ENCODE data around the gene SYT14.

- TF ChIP-seq CREB1 (CRISPR knock-in tag; IDR thresholded peaks at IDR 0.05) (no peak), SMAD3 (CRISPR knock-in tag; IDR thresholded peaks at IDR 0.05; ENCODE audit: borderline replicate concordance) (no peak), ETV6 (CRISPR knock-in tag; IDR thresholded peaks at IDR 0.05) (no peak), ATF6 (CRISPR knock-in tag; IDR thresholded peaks at IDR 0.05) (no peak)
- TF ChIP-seq, protein P1, sequence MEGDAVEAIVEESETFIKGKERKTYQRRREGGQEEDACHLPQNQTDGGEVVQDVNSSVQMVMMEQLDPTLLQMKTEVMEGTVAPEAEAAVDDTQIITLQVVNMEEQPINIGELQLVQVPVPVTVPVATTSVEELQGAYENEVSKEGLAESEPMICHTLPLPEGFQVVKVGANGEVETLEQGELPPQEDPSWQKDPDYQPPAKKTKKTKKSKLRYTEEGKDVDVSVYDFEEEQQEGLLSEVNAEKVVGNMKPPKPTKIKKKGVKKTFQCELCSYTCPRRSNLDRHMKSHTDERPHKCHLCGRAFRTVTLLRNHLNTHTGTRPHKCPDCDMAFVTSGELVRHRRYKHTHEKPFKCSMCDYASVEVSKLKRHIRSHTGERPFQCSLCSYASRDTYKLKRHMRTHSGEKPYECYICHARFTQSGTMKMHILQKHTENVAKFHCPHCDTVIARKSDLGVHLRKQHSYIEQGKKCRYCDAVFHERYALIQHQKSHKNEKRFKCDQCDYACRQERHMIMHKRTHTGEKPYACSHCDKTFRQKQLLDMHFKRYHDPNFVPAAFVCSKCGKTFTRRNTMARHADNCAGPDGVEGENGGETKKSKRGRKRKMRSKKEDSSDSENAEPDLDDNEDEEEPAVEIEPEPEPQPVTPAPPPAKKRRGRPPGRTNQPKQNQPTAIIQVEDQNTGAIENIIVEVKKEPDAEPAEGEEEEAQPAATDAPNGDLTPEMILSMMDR (IDR thresholded peaks at IDR 0.05) = no peak
- TF ChIP-seq, protein P2, sequence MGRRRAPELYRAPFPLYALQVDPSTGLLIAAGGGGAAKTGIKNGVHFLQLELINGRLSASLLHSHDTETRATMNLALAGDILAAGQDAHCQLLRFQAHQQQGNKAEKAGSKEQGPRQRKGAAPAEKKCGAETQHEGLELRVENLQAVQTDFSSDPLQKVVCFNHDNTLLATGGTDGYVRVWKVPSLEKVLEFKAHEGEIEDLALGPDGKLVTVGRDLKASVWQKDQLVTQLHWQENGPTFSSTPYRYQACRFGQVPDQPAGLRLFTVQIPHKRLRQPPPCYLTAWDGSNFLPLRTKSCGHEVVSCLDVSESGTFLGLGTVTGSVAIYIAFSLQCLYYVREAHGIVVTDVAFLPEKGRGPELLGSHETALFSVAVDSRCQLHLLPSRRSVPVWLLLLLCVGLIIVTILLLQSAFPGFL (CRISPR knock-in tag; IDR thresholded peaks at IDR 0.05; ENCODE audit: borderline replicate concordance) = no peak
Measured at GRCh38 chr1:209993061-209993830, 55.2 kb downstream of the SYT14 start.

Measured in WTC11 (cell line).